ENCODE results near the gene ZBTB38. TPM values are rescaled to one million over a fixed set of nuclear protein-coding genes. Genes with fewer than 3 reads are reported as not detected.

Gene ZBTB38
- total RNA-seq, 1 experiment from 2014 or later: 21.8 TPM

- no peak for DNase-seq
- TF ChIP-seq EZH2 (IDR thresholded peaks at IDR 0.05; ENCODE audit: low read depth): no peak
- TF ChIP-seq, protein P1, sequence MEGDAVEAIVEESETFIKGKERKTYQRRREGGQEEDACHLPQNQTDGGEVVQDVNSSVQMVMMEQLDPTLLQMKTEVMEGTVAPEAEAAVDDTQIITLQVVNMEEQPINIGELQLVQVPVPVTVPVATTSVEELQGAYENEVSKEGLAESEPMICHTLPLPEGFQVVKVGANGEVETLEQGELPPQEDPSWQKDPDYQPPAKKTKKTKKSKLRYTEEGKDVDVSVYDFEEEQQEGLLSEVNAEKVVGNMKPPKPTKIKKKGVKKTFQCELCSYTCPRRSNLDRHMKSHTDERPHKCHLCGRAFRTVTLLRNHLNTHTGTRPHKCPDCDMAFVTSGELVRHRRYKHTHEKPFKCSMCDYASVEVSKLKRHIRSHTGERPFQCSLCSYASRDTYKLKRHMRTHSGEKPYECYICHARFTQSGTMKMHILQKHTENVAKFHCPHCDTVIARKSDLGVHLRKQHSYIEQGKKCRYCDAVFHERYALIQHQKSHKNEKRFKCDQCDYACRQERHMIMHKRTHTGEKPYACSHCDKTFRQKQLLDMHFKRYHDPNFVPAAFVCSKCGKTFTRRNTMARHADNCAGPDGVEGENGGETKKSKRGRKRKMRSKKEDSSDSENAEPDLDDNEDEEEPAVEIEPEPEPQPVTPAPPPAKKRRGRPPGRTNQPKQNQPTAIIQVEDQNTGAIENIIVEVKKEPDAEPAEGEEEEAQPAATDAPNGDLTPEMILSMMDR (conservative IDR thresholded peaks at IDR 0.05): no peak
- H3K27me3 ChIP-seq (ENCODE audit: insufficient read depth, low read depth): no peaks in the 10 kb centered on the region
- no peak overlapping the region for H2AFZ ChIP-seq
- H3K4me2 ChIP-seq: no peak overlapping the region
- no peaks in the 10 kb centered on the region for H4K20me1 ChIP-seq (ENCODE audit: insufficient read depth)
- no peaks in the 10 kb centered on the region for H3K79me2 ChIP-seq (ENCODE audit: low read depth)
- H3K36me3 ChIP-seq (ENCODE audit: low read depth): no peaks in the 10 kb centered on the region
- H3K9me3 ChIP-seq (ENCODE audit: insufficient read depth, low read depth): no peaks in the 10 kb centered on the region
- no TSS peak for BruUV-seq (replicated peaks)
- H3K27ac ChIP-seq: no peak overlapping the region
- peaks cover 35% of the 10 kb centered on the region for H3F3A ChIP-seq (ENCODE audit: insufficient read depth, low read depth)
- peaks cover 38% of the 10 kb centered on the region for H3K4me1 ChIP-seq (replicated peaks; ENCODE audit: insufficient read depth)
- ChIA-PET POLR2A (ENCODE audit: unreplicated experiment) (no interaction called here), CTCF (no interaction called here)
- H3K4me3 ChIP-seq: no peak overlapping the region
- H3K9me2 ChIP-seq (ENCODE audit: insufficient read depth): no peaks in the 10 kb centered on the region
- intact Hi-C loops (cut with micrococcal nuclease; ENCODE audit: unreplicated experiment): loop anchor here (5.0 kb wide), 2 partner anchors 37 to 133 kb away; partner anchors contain the start of gene PXYLP1
These were observed 3.1 kb upstream of the ZBTB38 start for GRCh38 chr3:141365201-141365600.

DNA sequence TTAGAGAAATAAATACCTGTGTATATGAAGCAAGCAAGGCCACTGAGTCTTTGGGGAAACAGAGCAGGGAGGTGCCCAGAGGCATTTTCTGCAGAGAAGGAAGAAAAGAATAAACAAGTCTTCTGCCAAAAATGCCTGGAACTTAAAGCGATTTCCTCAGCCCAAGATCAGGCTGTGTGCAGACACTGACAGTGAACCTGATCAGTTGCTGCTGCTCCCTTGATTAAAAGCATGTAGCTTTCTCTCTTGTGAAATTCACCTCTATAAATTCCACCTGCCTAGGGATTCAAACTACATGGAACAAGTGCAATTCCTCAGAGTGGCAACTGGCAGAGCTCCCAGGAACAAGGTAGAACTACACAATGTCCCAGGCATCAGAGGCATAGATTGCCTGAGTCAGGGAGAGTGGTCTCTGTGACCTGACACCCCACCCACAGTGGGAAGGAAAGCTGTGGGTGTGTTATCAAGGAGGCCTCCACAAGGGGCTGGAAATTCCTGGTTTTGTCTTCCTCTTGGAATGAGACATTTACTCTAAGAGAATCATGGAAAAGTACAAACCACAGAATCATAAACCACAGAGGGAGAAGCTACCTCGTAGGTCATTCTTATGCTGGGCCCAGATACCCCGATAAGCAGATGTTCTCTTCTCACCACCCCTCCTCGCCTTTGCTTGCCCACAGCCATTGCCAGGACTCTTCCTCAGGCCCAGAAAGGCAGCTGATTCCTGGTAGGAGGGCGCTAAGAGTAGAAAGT lies 1.8 kb upstream of the ZBTB38 start:
- Histone ChIP-seq H3K36me3 (ENCODE audit: low read depth) (no peaks in the 10 kb centered on the region), H3K4me2 (peak overlapping the region; percentile 71), H4K20me1 (ENCODE audit: insufficient read depth) (no peaks in the 10 kb centered on the region), H3K4me3 (no peak overlapping the region), H3K9me2 (ENCODE audit: insufficient read depth) (no peaks in the 10 kb centered on the region), H3K79me2 (ENCODE audit: low read depth) (no peaks in the 10 kb centered on the region), H3K27me3 (ENCODE audit: insufficient read depth, low read depth) (no peaks in the 10 kb centered on the region), H3K9me3 (ENCODE audit: insufficient read depth, low read depth) (no peaks in the 10 kb centered on the region), H3F3A (ENCODE audit: insufficient read depth, low read depth) (peaks cover 35% of the 10 kb centered on the region), H2AFZ (no peak overlapping the region), H3K27ac (peak overlapping the region; percentile 63), H3K4me1 (replicated peaks; ENCODE audit: insufficient read depth) (peaks cover 38% of the 10 kb centered on the region)
- peak; percentile 52 to 92 for DNase-seq
- TF ChIP-seq, protein P1 (conservative IDR thresholded peaks at IDR 0.05): no peak
- no peak for TF ChIP-seq EZH2 (IDR thresholded peaks at IDR 0.05; ENCODE audit: low read depth)
- ChIA-PET POLR2A (ENCODE audit: unreplicated experiment) (interaction anchor here (0.7 to 0.8 kb wide), 2 partner anchors 46 to 120 kb away, joined by 3 to 7 read pairs; partner anchors contain the start of gene RASA2), CTCF (interaction anchor here (1.0 to 1.2 kb wide), 2 partner anchors 46 to 82 kb away, joined by 3 to 6 read pairs; no protein-coding TSS in a partner anchor)
- no TSS peak for BruUV-seq (replicated peaks)
- intact Hi-C loops (cut with micrococcal nuclease; ENCODE audit: unreplicated experiment): loop anchor here (5.0 kb wide), 2 partner anchors 36 to 134 kb away; partner anchors contain the start of gene PXYLP1

DNA sequence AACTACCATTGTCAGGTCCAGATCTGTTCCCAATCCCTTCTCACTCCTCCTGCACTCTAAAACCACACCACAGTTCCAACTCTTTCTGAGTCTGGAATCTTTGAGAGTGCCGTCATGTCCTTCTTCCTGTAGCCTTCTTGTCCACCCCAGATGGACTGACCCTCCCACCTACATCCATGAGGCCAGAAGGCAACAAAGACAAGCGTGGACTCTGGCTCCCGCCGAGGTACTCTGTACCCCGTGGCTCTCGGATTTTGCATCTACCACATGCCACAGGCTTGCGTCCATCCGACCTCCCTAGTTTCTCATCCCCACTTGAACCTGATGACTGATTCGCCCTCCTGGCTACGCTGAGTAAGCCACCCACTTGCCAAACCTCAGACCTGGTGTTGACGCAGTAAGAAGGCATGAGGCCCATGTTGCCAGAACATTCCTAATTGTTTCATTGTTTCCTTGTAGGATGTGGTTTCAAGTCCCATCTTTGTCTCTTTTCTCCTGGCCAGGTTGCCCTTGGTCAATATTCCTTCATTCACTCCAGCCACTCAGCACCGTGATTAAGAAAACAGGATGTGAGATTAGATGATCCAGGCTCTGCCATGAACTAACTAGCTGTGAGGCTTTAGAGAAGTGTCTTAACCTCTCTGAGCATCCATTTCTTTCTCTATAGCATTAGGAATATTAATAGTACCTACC lies 1.1 kb upstream of the ZBTB38 start:
- no peak overlapping the region for H2AFZ ChIP-seq
- H3K4me3 ChIP-seq: no peak overlapping the region
- no peaks in the 10 kb centered on the region for H3K36me3 ChIP-seq (ENCODE audit: low read depth)
- intact Hi-C loops (cut with micrococcal nuclease; ENCODE audit: unreplicated experiment): loop anchor here (5.0 kb wide), 2 partner anchors 35 to 135 kb away; partner anchors contain the start of gene PXYLP1
- ChIA-PET CTCF (interaction anchor here (1.0 to 1.2 kb wide), 2 partner anchors 45 to 81 kb away, joined by 3 to 6 read pairs; no protein-coding TSS in a partner anchor), POLR2A (ENCODE audit: unreplicated experiment) (no interaction called here)
- H4K20me1 ChIP-seq (ENCODE audit: insufficient read depth): no peaks in the 10 kb centered on the region
- no peaks in the 10 kb centered on the region for H3K9me2 ChIP-seq (ENCODE audit: insufficient read depth)
- peak in 1 of 2 experiments; percentile 64 for DNase-seq
- H3K9me3 ChIP-seq (ENCODE audit: insufficient read depth, low read depth): no peaks in the 10 kb centered on the region
- H3K4me1 ChIP-seq (replicated peaks; ENCODE audit: insufficient read depth): peaks cover 38% of the 10 kb centered on the region
- H3K27me3 ChIP-seq (ENCODE audit: insufficient read depth, low read depth): no peaks in the 10 kb centered on the region
- H3K4me2 ChIP-seq: peak overlapping the region; percentile 71
- no peaks in the 10 kb centered on the region for H3K79me2 ChIP-seq (ENCODE audit: low read depth)
- BruUV-seq (replicated peaks): no TSS peak
- no peak for TF ChIP-seq EZH2 (IDR thresholded peaks at IDR 0.05; ENCODE audit: low read depth)
- TF ChIP-seq, protein P1 (conservative IDR thresholded peaks at IDR 0.05): no peak
- peak overlapping the region; percentile 63 for H3K27ac ChIP-seq
- H3F3A ChIP-seq (ENCODE audit: insufficient read depth, low read depth): peaks cover 35% of the 10 kb centered on the region
